Vagina (tissue), 2 donors: ENCODE data around the gene HSD17B4.

ENCODE experiments used
- POLR2A ChIP-seq, 2 donors: fragments of 450-650 bp; IDR thresholded peaks; one replicate each; pipeline ENCODE4 v1.6.1; 2017; ENCODE audit warnings: antibody characterized with exemption in 2 of 2, mild to moderate bottlenecking in 2 of 2, moderate library complexity in 2 of 2
- POLR2AphosphoS5 ChIP-seq, 2 donors: sonication (generic); formaldehyde crosslinking; IDR thresholded peaks; one replicate each; pipeline ENCODE4 v1.9.0; 2017; ENCODE audit warnings: antibody characterized with exemption in 2 of 2, mild to moderate bottlenecking in 2 of 2, low read depth in 1 of 2; ENCODE audit not compliant: insufficient read depth in 1 of 2
- TF ChIP-seq, protein P1 (sequence below), 3 experiments: fragments of 450-650 bp in 2 of 3; fragments of 200-600 bp in 1 of 3; sonication (generic) in 1 of 3; IDR thresholded peaks; one replicate each; pipeline ENCODE4 v1.5.1; 2017 to 2019; ENCODE audit warnings: antibody characterized with exemption in 3 of 3, mild to moderate bottlenecking in 2 of 3, moderate library complexity in 2 of 3

DNA sequence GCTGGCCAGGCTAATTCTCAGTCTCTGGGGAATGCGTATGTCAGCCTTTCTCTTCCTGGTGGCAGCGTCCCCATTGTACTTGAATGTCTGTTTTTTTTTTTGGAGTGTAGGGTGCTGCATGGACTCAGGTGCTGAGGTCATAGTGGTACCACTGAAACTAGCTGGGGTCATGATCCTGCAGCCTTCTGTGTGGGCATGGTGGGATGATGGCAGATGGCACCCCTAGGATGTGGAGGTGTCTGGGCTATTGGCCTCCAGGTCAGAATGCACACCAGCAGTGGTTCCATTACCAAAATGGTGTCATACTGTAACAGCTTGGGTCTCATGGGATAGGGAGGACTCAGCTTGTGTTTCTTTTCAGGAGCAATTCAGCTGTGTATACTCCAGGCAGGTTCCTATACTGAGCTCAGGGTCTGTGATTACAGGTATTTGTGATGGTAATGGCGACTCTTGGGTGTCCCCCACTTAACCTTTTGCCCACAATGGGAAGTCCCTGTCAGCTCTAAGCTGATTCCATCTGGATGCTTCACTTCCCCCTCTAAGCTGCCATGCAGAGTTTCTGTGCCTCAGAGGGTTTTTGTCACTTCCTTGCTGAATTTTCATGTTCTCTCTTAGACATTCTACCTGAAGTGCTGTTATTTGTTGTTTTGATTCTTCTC, 17.9 kb downstream of the HSD17B4 start:
- TF ChIP-seq POLR2A (IDR thresholded peaks at IDR 0.05) (no peak), POLR2AphosphoS5 (IDR thresholded peaks at IDR 0.05; ENCODE audit: insufficient read depth in 1 of 2, low read depth in 1 of 2) (no peak)
- TF ChIP-seq, protein P1, sequence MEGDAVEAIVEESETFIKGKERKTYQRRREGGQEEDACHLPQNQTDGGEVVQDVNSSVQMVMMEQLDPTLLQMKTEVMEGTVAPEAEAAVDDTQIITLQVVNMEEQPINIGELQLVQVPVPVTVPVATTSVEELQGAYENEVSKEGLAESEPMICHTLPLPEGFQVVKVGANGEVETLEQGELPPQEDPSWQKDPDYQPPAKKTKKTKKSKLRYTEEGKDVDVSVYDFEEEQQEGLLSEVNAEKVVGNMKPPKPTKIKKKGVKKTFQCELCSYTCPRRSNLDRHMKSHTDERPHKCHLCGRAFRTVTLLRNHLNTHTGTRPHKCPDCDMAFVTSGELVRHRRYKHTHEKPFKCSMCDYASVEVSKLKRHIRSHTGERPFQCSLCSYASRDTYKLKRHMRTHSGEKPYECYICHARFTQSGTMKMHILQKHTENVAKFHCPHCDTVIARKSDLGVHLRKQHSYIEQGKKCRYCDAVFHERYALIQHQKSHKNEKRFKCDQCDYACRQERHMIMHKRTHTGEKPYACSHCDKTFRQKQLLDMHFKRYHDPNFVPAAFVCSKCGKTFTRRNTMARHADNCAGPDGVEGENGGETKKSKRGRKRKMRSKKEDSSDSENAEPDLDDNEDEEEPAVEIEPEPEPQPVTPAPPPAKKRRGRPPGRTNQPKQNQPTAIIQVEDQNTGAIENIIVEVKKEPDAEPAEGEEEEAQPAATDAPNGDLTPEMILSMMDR (IDR thresholded peaks at IDR 0.05), result no peak
